Measurements from ENCODE around the gene CMTM3.

The CMTM3 gene

GRCh38 chr16:66603537-66604375, 748 bp upstream of the CMTM3 start:
- H3K4me3 ChIP-seq (ENCODE audit: low read depth, low read length): peak overlapping the region; percentile 69
- no peaks in the 10 kb centered on the region for H3K9me3 ChIP-seq (ENCODE audit: control insufficient read depth, insufficient read depth, low read depth, low read length)
- peaks cover 0 to 2% of the 10 kb centered on the region in 2 experiments; a peak in 1 of 3 replicates for H3K36me3 ChIP-seq (ENCODE audit: control insufficient read depth in 2 of 2, insufficient read depth in 1 of 2, low read length in 2 of 2)
- peak overlapping the region; percentile 80 for H3K27ac ChIP-seq (ENCODE audit: extremely low read depth, low read depth, low read length)
- CTCF ChIA-PET: interaction anchor here (0.5 to 1.5 kb wide), 4 partner anchors 61 to 199 kb away, joined by 3 to 9 read pairs (median 3); no protein-coding TSS in a partner anchor
- POLR2A ChIA-PET: interaction anchor here (1.0 kb wide), 1 partner anchor 239 kb away, joined by 3 read pairs; no protein-coding TSS in a partner anchor
- H3K4me1 ChIP-seq (ENCODE audit: control insufficient read depth, insufficient read depth, low read length): no peaks in the 10 kb centered on the region
- TF ChIP-seq ZNF2 (tag by site-specific recombination; IDR thresholded peaks at IDR 0.05) (peak; percentile 64; the same call in 1 of the 2 replicates), PRDM10 (tag by site-specific recombination; IDR thresholded peaks at IDR 0.05) (peak; percentile 74), PRDM1 (tag by site-specific recombination; IDR thresholded peaks at IDR 0.05) (peak; percentile 94), ZNF791 (tag by site-specific recombination; IDR thresholded peaks at IDR 0.05) (no peak), ZFP37 (tag by site-specific recombination; IDR thresholded peaks at IDR 0.05) (peak; percentile 27; the same call in 1 of the 2 replicates), ZNF692 (tag by site-specific recombination; IDR thresholded peaks at IDR 0.05) (peak; percentile 83), KLF1 (tag by site-specific recombination; IDR thresholded peaks at IDR 0.05) (peak; percentile 59; the same call in 1 of the 2 replicates), ZNF280D (tag by site-specific recombination; IDR thresholded peaks at IDR 0.05) (no peak), ZNF138 (tag by site-specific recombination; IDR thresholded peaks at IDR 0.05; ENCODE audit: borderline replicate concordance) (no peak), ZNF146 (tag by site-specific recombination; IDR thresholded peaks at IDR 0.05) (no peak), HOXC10 (CRISPR knock-in tag; IDR thresholded peaks at IDR 0.05) (no peak), ZNF223 (tag by site-specific recombination; IDR thresholded peaks at IDR 0.05) (no peak), ZNF324 (tag by site-specific recombination; IDR thresholded peaks at IDR 0.05) (peak; percentile 64; the same call in 1 of the 2 replicates), REST (tag by site-specific recombination; IDR thresholded peaks at IDR 0.05) (no peak; the same call in 1 of the 2 replicates), SALL2 (tag by site-specific recombination; IDR thresholded peaks at IDR 0.05; ENCODE audit: borderline replicate concordance) (0 out of 2 replicates have a peak, but pooled peaks have one; percentile 34), OVOL3 (tag by site-specific recombination; IDR thresholded peaks at IDR 0.05) (0 out of 2 replicates have a peak, but pooled peaks have one; percentile 17), MEIS1 (CRISPR knock-in tag; IDR thresholded peaks at IDR 0.05; ENCODE audit: borderline replicate concordance) (no peak), SP3 (tag by site-specific recombination; IDR thresholded peaks at IDR 0.05) (peak; percentile 76; the same call in 1 of the 2 replicates), ZSCAN30 (tag by site-specific recombination; IDR thresholded peaks at IDR 0.05) (0 out of 2 replicates have a peak, but pooled peaks have one; percentile 23), INSM2 (tag by site-specific recombination; IDR thresholded peaks at IDR 0.05) (0 out of 2 replicates have a peak, but pooled peaks have one; percentile 34), SP7 (tag by site-specific recombination; IDR thresholded peaks at IDR 0.05) (peak; percentile 89), ZIC2 (tag by site-specific recombination; IDR thresholded peaks at IDR 0.05) (0 out of 2 replicates have a peak, but pooled peaks have one; percentile 20)

Measured in HEK293 (cell line).